Measurements from ENCODE around the gene ROR1. TPM values are rescaled to one million over a fixed set of nuclear protein-coding genes. Genes with fewer than 3 reads are reported as not detected.
A peak's percentile ranks its signal among the peaks of the same experiment; 100 is the strongest.

The ROR1 gene
- total RNA-seq, 1 experiment from 2014 or later, result 33.8 TPM

DNA sequence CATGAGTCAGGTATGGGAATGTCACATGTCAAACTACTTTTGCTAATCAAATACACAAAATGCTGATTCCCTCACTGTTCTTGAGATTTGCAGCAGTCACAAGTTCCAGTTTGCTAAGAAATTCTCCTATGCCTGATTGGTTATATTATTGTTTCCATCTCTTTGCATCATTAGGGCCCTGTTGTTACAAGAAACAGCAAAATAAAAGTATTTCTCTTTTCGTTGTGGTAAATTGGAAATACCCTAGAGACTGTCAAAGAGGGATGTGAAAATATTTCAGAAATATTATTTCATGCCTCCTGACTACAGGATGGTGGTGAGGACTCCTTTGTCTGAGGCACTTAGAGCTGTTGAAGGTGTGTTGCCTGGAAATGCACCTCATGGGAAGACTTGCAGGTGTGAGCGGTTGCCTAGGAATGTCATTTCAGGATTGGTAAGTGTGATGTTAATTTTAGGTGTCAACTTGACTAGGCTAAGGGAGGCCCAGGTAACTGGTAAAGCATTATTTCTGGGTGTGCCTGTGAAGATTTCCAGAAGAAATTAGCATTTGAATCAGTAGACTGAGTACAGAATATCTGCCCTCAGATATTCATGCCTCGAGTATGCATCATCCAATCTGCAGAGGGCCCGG, 117.4 kb downstream of the ROR1 start:
- Mint-ChIP-seq H3K4me1 (ENCODE audit: low read depth, unreplicated experiment) (peaks cover 50% of the 10 kb centered on the region), H3K36me3 (ENCODE audit: insufficient read depth, unreplicated experiment) (no peaks in the 10 kb centered on the region), H3K27me3 (ENCODE audit: unreplicated experiment) (no peaks in the 10 kb centered on the region), H3K27ac (ENCODE audit: unreplicated experiment) (no peak overlapping the region), H3K4me3 (ENCODE audit: low read depth, unreplicated experiment) (no peak overlapping the region), H3K9me3 (ENCODE audit: low read depth, unreplicated experiment) (no peaks in the 10 kb centered on the region)
- BruUV-seq (replicated peaks), result no TSS peak
- TF ChIP-seq, protein P1, sequence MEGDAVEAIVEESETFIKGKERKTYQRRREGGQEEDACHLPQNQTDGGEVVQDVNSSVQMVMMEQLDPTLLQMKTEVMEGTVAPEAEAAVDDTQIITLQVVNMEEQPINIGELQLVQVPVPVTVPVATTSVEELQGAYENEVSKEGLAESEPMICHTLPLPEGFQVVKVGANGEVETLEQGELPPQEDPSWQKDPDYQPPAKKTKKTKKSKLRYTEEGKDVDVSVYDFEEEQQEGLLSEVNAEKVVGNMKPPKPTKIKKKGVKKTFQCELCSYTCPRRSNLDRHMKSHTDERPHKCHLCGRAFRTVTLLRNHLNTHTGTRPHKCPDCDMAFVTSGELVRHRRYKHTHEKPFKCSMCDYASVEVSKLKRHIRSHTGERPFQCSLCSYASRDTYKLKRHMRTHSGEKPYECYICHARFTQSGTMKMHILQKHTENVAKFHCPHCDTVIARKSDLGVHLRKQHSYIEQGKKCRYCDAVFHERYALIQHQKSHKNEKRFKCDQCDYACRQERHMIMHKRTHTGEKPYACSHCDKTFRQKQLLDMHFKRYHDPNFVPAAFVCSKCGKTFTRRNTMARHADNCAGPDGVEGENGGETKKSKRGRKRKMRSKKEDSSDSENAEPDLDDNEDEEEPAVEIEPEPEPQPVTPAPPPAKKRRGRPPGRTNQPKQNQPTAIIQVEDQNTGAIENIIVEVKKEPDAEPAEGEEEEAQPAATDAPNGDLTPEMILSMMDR (IDR thresholded peaks at IDR 0.05; ENCODE audit: unreplicated experiment), result no peak
- DNase-seq, result no peak
- CTCF ChIA-PET, result no interaction called here
- intact Hi-C loops (cut with micrococcal nuclease; ENCODE audit: unreplicated experiment), result no loop called here

DNA sequence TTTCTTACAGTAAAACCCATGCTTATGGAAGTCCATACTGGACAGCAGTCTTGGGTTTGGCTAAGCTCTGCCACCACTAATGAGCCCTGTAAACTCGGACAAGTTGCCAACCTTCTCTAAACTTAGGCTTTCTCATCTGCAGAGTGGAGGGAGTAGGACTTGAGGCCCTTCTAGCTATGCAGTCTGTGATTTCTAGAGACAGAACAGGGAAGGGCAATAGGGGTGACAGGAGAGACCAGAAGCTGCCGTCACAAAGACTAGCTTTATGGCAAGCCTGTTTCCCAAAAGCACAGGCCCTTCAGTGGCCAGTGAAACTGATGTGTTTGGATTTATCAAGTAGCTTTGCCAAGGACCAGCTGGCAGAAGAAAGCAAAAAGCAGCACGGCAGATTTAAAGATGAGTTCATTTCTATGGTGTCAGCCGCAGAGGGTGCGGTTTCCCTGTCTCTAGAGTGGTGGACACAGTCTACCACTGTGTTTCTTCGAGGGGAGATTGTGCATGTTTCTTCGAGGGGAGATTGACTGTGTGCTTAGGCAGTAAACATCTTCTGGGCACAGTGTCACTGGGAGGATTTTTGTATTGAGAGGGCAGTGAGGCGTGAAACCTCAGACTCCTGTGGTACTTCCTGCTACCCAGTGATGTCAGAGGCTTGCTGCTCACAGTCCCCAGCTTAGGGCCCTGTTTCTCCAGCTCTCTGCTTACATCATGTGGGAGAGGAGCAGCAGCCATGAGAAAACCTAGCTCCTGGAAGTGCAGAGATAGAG, 119.0 kb downstream of the ROR1 start:
- intact Hi-C loops (cut with micrococcal nuclease; ENCODE audit: unreplicated experiment), result no loop called here
- BruUV-seq (replicated peaks), result no TSS peak
- peak; percentile 29 for DNase-seq
- Mint-ChIP-seq H3K27me3 (ENCODE audit: unreplicated experiment) (no peaks in the 10 kb centered on the region), H3K36me3 (ENCODE audit: insufficient read depth, unreplicated experiment) (no peaks in the 10 kb centered on the region), H3K9me3 (ENCODE audit: low read depth, unreplicated experiment) (no peaks in the 10 kb centered on the region), H3K4me3 (ENCODE audit: low read depth, unreplicated experiment) (no peak overlapping the region), H3K4me1 (ENCODE audit: low read depth, unreplicated experiment) (peaks cover 56% of the 10 kb centered on the region), H3K27ac (ENCODE audit: unreplicated experiment) (no peak overlapping the region)
- CTCF ChIA-PET, result interaction anchor here (0.5 to 1.2 kb wide), 2 partner anchors 25 to 103 kb away, joined by 3 read pairs; no protein-coding TSS in a partner anchor
- TF ChIP-seq, protein P1 (IDR thresholded peaks at IDR 0.05; ENCODE audit: unreplicated experiment), result no peak

DNA sequence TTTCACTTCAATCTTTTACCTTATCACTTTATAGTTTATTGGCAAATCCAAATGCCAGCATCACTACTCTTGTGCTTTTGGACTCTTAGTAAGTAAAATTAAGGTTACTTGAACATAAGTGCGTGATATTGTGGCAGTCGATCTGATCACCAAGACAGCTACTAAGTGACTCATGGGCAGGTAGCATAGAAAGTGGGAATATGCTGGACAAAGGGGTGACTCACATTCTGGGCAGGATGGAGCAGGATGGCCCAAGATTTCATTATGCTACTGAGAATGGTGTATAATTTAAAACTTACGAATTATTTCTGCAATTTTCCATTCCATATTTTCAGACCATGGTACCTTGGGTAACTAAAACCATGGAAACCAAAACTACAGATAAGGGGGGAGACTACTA, 120.2 kb downstream of the ROR1 start:
- Mint-ChIP-seq H3K27ac (ENCODE audit: unreplicated experiment) (no peak overlapping the region), H3K4me1 (ENCODE audit: low read depth, unreplicated experiment) (peaks cover 67% of the 10 kb centered on the region), H3K36me3 (ENCODE audit: insufficient read depth, unreplicated experiment) (no peaks in the 10 kb centered on the region), H3K27me3 (ENCODE audit: unreplicated experiment) (no peaks in the 10 kb centered on the region), H3K9me3 (ENCODE audit: low read depth, unreplicated experiment) (no peaks in the 10 kb centered on the region), H3K4me3 (ENCODE audit: low read depth, unreplicated experiment) (no peak overlapping the region)
- no TSS peak for BruUV-seq (replicated peaks)
- no peak for DNase-seq
- CTCF ChIA-PET, result no interaction called here
- TF ChIP-seq, protein P1 (IDR thresholded peaks at IDR 0.05; ENCODE audit: unreplicated experiment), result no peak
- intact Hi-C loops (cut with micrococcal nuclease; ENCODE audit: unreplicated experiment), result no loop called here

DNA sequence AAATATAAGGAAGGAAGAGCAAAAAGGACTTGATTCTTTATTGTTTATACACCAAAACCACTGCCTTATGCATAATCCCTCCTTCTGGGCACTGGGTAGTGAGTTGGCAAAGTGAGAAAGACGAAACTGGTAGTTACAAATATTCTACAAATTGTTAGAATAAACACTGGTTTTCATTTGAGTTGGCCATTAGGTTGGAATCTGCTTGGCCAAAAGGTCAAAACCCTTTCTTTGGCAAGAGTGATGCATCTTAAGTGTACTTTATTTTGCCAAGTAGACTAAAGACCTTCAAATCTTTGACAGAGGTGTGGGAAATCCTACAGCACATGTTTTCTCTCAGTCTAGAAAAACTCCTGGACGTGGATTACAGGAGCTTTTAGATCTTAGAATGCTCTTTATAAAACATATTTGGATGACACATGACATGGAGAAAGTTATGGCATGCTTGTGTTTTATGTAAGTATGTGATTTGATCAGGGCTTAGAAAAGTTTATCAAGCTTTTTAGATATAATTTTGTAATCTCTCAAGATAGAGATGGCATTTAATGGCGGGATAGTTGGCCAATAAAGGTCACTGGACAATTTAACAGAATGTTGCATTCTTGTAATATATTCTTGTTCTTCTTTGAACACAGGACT, 120.9 kb downstream of the ROR1 start:
- DNase-seq, result no peak
- H3K36me3 Mint-ChIP-seq (ENCODE audit: insufficient read depth, unreplicated experiment), result no peaks in the 10 kb centered on the region
- H3K4me1 Mint-ChIP-seq (ENCODE audit: low read depth, unreplicated experiment), result peaks cover 75% of the 10 kb centered on the region
- no peak overlapping the region for H3K4me3 Mint-ChIP-seq (ENCODE audit: low read depth, unreplicated experiment)
- no peaks in the 10 kb centered on the region for H3K9me3 Mint-ChIP-seq (ENCODE audit: low read depth, unreplicated experiment)
- no TSS peak for BruUV-seq (replicated peaks)
- H3K27ac Mint-ChIP-seq (ENCODE audit: unreplicated experiment), result no peak overlapping the region
- intact Hi-C loops (cut with micrococcal nuclease; ENCODE audit: unreplicated experiment), result no loop called here
- CTCF ChIA-PET, result no interaction called here
- TF ChIP-seq, protein P1 (IDR thresholded peaks at IDR 0.05; ENCODE audit: unreplicated experiment), result no peak
- H3K27me3 Mint-ChIP-seq (ENCODE audit: unreplicated experiment), result no peaks in the 10 kb centered on the region

Data from Calu3 (cell line).